GM12801 (cell line): ENCODE data around the gene CCDC27.

Source experiments
- CTCF ChIP-seq: IDR thresholded peaks from one replicate; pipeline ENCODE4 v1.5.1; 2011; ENCODE audit warnings: control low read depth; ENCODE audit not compliant: insufficient read length; ENCODE audit errors: extremely low read depth

Gene CCDC27

GRCh38 chr1:3772715-3773571 lies 20.7 kb downstream of the CCDC27 start, which contains the start of gene SMIM1:
TSS of gene SMIM1 (plus strand) at chr1:3772749. CDS start at chr1:3775374, 2,625 bp downstream.
- no peak for TF ChIP-seq CTCF

- TF ChIP-seq CTCF: no peak
Observed at GRCh38 chr1:3773572-3774275, 21.5 kb downstream of the CCDC27 start.

GRCh38 chr1:3774276-3774945 lies 22.2 kb downstream of the CCDC27 start:
- no peak for TF ChIP-seq CTCF

DNA sequence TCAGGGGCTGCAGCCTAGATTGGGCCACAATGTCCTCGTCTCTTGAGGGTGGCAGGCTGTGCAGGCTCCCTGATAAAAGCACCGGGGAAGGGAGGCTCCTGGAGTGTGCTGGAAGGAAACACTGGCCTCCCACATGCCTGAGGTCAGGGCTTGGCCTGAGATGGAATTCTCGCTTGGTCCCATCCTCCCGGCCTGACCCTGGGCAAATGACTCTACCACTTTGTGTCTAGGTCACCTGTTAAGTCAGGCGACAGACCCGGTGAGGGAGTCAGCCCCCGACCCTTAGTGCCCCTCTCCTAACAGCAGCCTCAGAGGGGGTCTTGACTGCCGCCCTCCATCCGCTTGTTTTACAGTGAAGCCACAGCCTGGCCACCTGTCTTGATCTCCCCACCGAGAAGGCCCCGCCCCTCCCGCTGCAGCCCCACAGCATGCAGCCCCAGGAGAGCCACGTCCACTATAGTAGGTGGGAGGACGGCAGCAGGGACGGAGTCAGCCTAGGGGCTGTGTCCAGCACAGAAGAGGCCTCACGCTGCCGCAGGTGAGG lies 22.8 kb downstream of the CCDC27 start:
- TF ChIP-seq CTCF: no peak

GRCh38 chr1:3775490-3776230 lies 23.4 kb downstream of the CCDC27 start:
- TF ChIP-seq CTCF: no peak

DNA sequence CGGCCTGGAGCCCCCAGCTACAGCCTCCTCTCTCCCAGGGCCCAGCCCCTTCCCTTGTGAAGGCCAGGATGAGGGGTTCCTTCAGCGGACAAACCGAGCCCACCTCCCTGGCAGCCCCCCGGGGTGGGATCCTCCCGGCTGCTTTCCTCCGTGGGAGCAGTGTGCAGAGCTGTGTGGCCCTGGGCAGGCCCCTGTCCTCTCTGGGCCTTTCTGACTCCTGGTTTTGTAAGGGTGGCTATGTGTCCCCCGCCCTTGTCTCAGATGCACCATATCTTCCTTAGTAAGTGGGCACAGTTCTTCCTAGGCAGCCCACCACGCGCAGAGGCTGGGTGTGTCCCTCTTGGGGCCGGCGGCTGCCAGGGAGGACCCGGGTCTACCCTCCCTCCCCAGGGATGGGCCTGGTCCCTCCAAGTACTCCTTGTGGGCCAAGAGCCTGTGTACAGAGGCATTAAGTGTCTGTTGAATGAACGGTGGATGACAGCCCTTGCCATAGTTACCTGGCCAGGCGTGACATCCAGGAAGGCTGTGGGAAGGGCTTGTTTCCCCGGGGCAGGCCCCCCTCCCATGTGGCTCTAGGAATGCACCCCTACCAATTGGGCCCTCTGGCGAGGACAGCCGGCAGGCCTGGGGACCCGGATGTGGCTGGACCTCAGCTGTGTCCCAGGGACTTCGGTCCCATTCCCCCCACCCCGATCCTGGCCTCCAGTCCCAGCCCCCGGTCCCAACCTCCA lies 24.1 kb downstream of the CCDC27 start:
- no peak for TF ChIP-seq CTCF
